Measurements from ENCODE around the gene TRIM66.

Gene TRIM66

DNA sequence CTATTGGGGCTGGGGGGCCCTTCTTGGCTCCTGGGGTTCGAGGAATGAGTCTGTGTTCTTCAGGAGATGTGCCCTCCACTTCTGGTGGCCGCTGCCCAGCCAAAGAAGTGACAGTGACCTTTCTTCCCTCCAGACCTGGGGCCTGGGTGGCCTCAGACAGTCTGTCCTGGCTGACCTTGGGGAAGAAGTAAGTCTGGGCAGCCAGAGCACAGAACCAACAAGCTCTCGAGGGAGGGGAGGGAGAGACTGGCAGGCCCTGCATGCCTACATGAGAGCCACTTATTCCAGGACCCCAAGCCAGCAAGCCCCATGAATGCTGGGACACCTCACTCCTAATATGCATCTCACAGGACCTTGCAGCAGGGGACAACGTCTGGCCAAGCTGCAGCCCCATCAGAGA lies 61.3 kb downstream of the TRIM66 start:
- FAIRE-seq (no peak), DNase-seq (ENCODE audit: insufficient read length, low spot score) (no peak)
- TF ChIP-seq, protein P1, sequence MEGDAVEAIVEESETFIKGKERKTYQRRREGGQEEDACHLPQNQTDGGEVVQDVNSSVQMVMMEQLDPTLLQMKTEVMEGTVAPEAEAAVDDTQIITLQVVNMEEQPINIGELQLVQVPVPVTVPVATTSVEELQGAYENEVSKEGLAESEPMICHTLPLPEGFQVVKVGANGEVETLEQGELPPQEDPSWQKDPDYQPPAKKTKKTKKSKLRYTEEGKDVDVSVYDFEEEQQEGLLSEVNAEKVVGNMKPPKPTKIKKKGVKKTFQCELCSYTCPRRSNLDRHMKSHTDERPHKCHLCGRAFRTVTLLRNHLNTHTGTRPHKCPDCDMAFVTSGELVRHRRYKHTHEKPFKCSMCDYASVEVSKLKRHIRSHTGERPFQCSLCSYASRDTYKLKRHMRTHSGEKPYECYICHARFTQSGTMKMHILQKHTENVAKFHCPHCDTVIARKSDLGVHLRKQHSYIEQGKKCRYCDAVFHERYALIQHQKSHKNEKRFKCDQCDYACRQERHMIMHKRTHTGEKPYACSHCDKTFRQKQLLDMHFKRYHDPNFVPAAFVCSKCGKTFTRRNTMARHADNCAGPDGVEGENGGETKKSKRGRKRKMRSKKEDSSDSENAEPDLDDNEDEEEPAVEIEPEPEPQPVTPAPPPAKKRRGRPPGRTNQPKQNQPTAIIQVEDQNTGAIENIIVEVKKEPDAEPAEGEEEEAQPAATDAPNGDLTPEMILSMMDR (IDR thresholded peaks at IDR 0.05; ENCODE audit: insufficient read depth, missing control alignments): no peak

DNA sequence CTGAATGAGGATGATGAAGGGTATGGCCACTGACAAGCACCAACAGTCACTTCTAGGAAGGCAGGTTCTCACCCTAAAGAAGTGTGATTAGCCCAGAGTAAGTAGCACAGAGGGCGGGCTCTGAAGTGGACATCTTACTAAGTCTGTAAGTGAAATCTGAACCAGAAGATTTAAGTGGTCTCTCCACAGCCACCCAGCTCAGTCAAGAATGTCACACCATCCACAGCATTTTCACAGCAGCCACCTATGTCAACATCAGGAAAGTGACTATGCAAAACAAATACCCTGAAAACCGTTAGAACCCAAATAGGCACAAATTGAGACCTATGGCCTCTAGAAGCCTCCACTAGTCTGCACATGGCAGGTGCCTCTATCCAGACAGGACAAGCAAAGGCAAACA lies 65.4 kb downstream of the TRIM66 start:
- FAIRE-seq: no peak
- no peak for DNase-seq (ENCODE audit: insufficient read length, low spot score)
- TF ChIP-seq, protein P1 (IDR thresholded peaks at IDR 0.05; ENCODE audit: insufficient read depth, missing control alignments): no peak

DNA sequence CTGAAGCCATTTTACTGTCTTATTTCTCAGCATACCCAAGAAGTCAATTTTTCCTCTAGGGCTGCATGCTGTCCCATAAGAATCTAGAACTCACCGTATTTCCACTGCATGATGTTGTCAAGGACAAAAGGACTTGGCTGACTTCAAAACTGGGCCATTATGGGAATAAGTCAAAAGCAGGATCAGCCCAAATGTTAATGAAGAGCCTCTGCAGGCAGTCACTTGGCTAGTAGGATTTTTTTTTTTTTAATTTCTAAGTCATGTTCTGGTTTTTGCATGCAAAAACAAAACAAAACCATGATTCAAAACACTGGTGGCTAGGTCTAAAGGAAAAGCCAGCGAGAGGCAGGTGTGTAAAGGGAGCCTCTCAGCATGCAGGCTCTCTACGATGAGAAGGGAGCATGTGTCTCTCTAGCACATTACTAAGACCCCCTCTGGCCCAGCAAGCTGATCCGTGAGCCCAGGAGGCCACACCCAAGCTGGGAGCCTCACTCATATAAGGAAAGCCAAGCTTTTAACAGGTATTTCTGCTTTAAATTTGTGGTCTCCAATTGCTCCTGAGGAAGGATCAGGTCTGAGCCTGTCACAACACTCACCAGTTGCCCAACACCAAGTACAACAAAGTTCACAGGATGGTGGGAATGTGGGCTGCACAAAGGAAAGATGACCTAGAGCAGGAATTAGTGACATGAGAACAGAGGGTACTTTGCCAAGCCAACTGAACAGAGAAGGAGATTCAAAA lies 67.0 kb downstream of the TRIM66 start:
- DNase-seq (ENCODE audit: insufficient read length, low spot score) (no peak), FAIRE-seq (no peak)
- TF ChIP-seq, protein P1 (IDR thresholded peaks at IDR 0.05; ENCODE audit: insufficient read depth, missing control alignments): no peak

DNA sequence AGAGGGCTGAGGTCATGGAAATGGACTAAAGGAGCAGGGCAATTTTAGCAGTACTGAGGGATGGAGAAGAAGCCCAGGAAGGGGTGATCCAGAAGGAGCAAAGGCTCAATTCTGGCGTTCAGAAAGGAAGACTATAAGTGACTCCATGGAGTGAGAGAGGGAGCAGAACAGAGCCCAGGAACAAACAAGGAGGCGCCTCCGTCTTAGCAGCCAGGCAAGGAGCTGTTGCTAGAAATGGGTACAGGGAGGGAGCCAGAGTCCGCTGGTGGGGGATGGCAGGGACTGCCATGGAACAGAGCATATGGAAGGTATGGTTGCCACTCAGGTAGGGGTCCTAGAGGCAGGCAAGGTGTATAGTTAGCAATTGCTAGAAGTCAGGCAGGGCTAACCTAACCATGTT lies 68.0 kb downstream of the TRIM66 start:
- TF ChIP-seq, protein P1 (IDR thresholded peaks at IDR 0.05; ENCODE audit: insufficient read depth, missing control alignments): no peak
- DNase-seq (ENCODE audit: insufficient read length, low spot score) (no peak), FAIRE-seq (no peak)

DNA sequence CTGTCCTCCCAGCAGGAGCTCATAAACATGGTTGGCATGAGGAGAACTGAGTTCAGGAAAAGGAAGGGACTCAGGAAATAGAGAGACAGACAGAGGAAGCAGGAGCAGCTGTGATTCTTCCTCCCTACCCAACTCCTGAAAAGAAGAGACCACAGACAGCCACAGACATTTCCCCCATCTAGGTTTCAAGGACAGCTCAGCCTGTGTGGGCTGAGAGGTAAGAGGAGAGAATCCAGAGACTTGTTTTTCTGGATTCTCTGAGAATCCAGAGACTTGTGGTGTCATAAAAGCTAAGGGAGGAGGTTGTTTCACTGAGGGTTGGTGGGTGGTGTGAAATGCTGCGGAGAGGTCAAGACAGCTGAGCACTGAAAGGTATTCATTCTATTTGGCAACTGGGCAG lies 69.4 kb downstream of the TRIM66 start:
- TF ChIP-seq, protein P1 (IDR thresholded peaks at IDR 0.05; ENCODE audit: insufficient read depth, missing control alignments): no peak
- DNase-seq (ENCODE audit: insufficient read length, low spot score) (no peak), FAIRE-seq (no peak)

DNA sequence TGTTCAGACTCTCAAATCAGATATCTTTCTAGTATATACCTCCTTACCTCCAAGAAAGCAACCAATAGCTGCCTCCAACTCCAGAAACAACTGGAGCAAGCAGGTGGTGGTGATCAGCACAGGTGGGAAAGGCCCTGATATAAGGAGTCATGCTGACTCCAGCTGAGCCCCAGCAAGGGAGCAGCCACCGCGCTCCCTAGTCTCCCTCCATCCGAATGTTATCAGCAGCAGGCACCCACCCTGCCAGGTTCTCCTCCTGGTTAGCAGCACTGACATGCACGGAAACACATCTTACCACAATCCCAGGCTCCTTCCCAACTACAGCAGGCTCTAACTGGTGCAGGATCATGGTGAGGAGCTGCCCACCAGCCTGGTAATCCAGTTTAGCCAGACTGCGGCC lies 69.9 kb downstream of the TRIM66 start:
- TF ChIP-seq, protein P1 (IDR thresholded peaks at IDR 0.05; ENCODE audit: insufficient read depth, missing control alignments): no peak
- DNase-seq (ENCODE audit: insufficient read length, low spot score): no peak
- FAIRE-seq: no peak

DNA sequence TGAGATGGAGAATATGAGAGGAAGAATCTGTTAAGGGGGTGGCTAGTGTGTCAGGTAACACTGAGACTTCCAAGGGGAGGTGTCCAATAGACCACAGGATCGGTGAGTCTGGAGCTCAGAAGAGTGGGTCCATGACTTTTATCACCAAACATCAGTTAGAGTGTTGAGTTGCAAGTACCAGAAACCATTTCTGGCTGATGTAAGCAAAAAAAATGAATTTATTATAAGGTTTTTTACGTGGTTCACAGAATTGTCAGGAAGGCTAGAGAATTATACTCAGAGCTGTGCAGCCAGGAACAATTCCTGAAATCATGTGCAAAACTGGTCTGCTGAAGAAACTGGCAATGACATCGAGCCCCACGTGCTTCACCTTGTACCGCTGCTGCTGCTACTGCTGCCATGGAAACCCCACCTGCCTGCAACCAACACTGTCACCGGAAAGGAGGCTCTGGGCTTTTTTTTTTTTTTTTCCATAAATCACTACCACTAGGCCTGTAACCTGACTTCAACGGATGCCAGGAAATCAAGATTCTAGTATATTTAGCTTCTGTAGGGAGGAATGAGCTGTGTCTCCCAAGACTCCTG lies 71.8 kb downstream of the TRIM66 start:
- no peak for FAIRE-seq
- TF ChIP-seq, protein P1 (IDR thresholded peaks at IDR 0.05; ENCODE audit: insufficient read depth, missing control alignments): no peak
- no peak for DNase-seq (ENCODE audit: insufficient read length, low spot score)
